GM19023 (cell line): ENCODE measurements around the gene C1QTNF12.

Experiments used
- ATAC-seq: cut with Tn5 transposase; IDR thresholded peaks from one replicate; pipeline ENCODE4 v1.9.1; 2021; ENCODE audit warnings: mild to moderate bottlenecking, moderate library complexity; ENCODE audit not compliant: unreplicated experiment

C1QTNF12 gene

GRCh38 chr1:1230656-1231399, 15.7 kb downstream of the C1QTNF12 start:
- no peak for ATAC-seq

DNA sequence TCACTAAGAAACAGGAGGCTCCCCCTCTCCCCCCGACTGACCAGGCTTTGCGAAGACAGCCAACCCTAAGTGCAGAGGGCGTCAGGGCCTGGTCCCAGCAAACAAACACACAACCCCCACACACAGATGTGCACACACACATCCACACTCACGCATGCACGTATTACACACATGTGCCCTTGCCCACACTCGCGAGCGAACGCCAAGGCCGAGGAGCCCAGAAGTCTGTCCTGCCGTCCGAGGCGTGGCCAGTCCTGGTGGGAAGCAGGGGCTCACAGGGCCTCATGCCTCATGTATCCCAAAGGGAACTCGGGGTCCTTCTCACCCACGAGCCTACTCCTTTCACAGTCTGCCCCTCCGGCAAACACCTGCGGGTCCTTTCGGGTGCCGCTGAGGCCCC, 16.8 kb downstream of the C1QTNF12 start:
- ATAC-seq, result no peak

- ATAC-seq, result no peak
Measured at GRCh38 chr1:1228596-1229321, 17.8 kb downstream of the C1QTNF12 start.

- no peak for ATAC-seq
Measured at GRCh38 chr1:1228187-1228586, 18.3 kb downstream of the C1QTNF12 start.

GRCh38 chr1:1227386-1227785, 19.1 kb downstream of the C1QTNF12 start:
- no peak for ATAC-seq

DNA sequence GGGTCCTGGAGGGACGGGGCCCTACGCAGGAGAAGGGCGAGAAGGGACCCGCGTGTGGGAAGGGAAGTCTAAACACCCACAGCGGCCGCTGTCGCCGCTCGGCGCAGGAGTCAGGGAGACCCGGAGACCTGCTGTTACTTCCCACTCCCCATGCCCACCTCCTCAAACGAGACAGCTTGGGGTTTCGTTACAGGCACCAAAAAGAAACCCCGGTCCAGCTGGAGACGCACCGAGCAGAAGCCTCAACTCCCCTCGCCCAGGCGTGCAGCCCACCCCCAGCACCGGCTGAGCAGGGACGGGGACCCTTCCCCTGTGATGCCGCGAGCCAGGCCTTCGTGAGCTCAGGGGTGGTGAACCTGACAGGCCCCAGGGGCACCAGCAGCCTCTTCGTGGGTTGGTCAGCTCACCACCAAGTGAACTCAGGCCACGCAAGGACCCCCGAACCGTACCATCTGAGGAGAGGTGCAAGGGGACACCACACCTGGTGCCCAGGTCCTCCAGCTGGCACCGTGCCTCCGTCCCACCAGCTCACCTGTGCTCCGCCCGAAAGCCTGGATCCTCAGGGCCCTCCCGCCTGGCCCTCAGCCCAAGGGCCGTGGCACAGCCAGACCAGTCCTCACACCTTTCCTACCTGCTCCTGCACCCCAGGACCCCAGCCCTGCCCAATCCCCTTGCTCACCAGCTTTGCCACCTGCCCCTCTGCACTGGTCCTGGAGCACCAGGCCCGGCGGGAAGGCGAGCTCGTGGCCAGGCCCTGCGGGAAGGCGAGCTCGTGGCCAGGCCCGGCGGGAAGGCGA, 19.8 kb downstream of the C1QTNF12 start:
- no peak for ATAC-seq

DNA sequence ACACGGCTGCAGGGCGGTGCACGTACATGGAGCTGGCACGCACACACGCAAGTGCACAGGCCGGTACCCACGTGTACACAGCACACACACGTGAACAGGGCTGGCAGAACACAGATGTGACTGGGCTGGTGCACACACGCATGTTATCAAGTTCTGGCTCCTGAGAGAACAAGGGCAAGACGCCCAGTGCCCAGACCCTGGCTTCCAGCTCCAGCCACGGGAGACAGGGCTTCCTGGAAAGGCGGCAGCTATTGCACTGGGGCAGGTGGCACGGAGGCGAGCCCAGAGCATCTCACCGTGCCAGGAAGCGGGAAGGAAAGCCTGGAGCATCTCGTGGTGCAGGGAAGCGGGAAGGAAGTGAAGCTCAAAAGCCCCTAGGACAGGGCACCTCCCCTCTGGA, 20.6 kb downstream of the C1QTNF12 start:
- ATAC-seq, result no peak

GRCh38 chr1:1225238-1225845, 21.2 kb downstream of the C1QTNF12 start:
- no peak for ATAC-seq

DNA sequence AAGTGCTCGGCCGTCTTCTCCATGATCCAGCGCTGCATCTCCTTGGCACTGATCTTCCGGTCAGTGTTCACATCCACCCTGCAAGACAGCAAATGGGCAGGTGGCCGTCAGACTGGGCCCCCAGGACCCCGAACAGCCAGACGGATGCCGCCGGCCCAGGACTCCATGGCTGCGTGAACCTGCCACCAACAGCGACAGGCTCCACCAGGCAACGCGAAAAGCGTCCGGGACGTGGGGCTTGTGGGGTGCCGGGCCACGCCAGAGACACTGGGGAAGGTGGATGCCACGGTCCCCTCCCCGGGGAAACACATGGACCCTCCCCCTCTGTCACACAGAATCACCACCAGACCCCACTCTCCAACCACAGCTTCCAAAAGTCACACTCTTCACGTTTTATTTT, 22.6 kb downstream of the C1QTNF12 start:
- ATAC-seq, result no peak

DNA sequence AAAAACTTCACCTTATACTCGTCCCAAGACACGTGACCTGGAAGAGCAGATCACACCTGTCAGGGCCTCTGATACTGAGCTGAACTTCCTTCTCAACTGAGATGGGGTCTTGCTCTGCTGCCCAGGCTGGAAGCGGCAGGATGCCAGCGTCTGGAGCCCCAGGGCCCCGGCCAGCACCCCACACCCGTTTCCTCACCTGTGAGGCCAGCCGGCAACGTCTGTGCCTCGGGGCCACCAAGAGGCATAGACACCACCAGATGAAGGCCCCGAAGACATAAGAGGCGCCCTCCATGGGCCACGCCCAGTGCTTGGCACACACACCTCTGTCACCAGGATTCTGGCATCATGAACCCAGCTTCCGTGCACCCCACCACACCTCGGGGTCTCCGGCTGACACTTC, 23.2 kb downstream of the C1QTNF12 start:
- no peak for ATAC-seq

DNA sequence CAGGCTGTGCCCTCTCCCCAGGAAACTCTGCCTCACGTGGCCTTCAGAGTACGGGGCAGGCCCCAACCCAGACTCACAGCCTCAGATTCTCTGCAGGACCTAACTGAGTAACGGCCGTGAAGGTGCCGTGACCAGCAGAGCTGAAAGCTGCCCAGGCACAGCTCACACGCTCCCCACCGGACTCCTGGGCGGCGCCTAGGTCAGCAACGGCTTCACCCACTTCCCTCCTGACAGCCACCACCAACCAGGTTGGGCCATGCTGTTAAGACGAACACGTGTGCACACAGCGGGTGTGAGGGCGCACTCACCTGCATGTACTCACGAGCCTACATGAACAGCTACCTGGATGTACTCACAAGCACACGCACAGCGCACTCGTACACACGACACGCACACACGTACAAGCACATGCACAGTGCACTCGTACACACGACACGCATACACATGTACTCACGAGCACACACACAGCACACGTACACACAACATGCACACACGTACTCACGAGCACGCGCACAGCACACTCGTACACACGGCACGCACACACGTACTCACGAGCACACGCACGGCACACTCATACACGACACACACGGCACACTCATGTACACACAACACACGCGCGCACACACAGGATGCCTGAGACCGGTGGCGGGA, 23.8 kb downstream of the C1QTNF12 start:
- no peak for ATAC-seq

- ATAC-seq, result no peak
Measured at GRCh38 chr1:1221887-1222574, 24.5 kb downstream of the C1QTNF12 start.

DNA sequence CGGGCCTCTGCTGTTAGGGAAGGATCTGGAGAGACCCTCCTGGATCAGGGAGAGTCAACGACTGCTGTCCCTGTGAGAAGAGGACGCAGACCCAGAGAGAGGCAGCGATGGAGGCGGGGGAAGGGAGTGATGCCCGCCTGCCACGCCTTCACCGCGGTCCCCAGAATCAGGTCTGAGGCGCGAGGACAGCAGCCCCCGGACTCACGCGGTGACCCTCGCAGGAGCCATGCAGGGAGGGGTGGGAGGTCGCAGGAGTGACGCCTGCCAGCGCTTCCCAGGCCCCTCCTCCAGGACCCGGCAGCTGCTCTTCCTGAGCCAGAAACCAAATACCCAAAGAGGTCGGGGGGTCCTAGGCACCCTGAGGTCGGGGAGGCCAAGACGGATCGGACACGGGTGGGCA, 26.3 kb downstream of the C1QTNF12 start:
- no peak for ATAC-seq

DNA sequence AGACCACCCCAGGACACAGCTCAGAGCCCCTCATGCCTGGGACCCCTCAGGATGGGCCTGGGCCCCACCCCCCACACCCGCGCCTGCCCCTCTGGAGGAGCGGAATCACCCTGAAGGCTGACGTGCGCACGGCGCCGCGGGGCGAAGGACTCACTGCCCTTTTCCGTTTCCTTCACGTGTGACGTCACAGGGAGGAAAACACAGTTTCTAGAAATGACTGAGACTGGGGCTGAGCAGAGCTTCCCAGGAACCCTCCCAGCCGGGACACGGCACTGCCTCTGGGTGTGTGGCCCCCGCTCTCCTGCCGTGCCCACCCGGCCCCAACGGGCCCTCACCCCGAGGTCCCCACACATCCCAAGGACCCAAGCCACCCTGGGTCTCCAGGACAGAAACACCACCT, 27.2 kb downstream of the C1QTNF12 start:
- ATAC-seq, result no peak

GRCh38 chr1:1218524-1219200, 27.9 kb downstream of the C1QTNF12 start:
- ATAC-seq, result no peak

DNA sequence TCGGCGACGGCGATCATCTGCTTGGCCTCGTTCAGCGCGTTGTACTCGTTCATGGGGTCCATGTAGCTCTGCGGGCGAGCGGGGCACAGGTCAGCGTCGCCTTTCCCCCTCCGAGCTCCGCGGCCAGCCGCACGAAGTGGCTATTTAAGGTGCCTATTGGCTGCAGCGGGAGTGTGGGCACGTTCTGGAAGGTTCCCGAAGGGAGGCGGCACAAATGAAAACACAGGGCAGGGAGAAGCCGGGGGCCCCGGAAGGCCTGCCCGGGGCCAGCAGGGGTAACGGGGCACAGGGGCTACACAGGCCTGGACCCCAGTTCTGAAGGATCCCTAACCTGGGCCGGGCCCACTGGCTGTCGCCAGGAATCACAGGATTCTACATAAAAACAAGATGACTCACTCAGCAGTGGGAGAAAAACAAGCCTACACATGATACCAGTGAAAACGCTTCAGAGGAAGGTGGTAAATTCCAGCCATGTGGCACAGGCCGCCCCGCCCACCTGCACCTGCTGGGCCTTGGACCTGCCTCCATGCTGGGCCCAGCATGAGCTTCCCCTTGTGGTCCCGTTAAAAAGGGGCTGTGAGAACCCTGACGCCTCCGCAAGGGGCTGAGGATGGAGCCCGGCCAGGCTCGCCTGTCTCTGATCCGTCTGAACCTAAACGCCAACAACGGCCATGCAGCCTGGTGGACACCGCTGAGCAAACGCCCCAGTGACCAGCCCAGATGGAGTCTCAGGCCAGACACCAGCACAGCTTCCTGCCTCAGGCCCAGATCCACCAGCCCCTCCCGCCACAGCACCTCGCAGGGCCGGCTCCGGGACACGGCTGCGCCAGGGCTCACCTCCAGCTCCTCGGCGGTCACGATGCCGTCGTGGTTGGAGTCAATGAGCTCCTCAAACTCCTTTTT, 28.6 kb downstream of the C1QTNF12 start:
- ATAC-seq, result no peak

- ATAC-seq, result no peak
Measured at GRCh38 chr1:1216770-1217620, 29.5 kb downstream of the C1QTNF12 start.
